GM12801 (cell line): ENCODE results near the gene ARPC1A.

Experiments used
- CTCF ChIP-seq: IDR thresholded peaks from one replicate; pipeline ENCODE4 v1.5.1; 2011; ENCODE audit warnings: control low read depth; ENCODE audit not compliant: insufficient read length; ENCODE audit errors: extremely low read depth

Gene ARPC1A

GRCh38 chr7:99394188-99394502, 68.4 kb downstream of the ARPC1A start:
- no peak for TF ChIP-seq CTCF

GRCh38 chr7:99395616-99396327, 70.1 kb downstream of the ARPC1A start:
- TF ChIP-seq CTCF = no peak

GRCh38 chr7:99396418-99397296, 71.0 kb downstream of the ARPC1A start:
- no peak for TF ChIP-seq CTCF

GRCh38 chr7:99397297-99397983, 71.7 kb downstream of the ARPC1A start:
- TF ChIP-seq CTCF = no peak

- no peak for TF ChIP-seq CTCF
Observed at GRCh38 chr7:99398891-99399445, 73.3 kb downstream of the ARPC1A start.

- no peak for TF ChIP-seq CTCF
Observed at GRCh38 chr7:99399597-99399996, 73.9 kb downstream of the ARPC1A start.

- TF ChIP-seq CTCF = no peak
Observed at GRCh38 chr7:99402854-99403253, 77.2 kb downstream of the ARPC1A start.
